ENCODE data around the gene AP3D1. TPM values are rescaled to one million over a fixed set of nuclear protein-coding genes. Genes with fewer than 3 reads are reported as not detected.

The AP3D1 gene
- total RNA-seq, 1 experiment from 2014 or later: 75.5 TPM

- Histone ChIP-seq H3K36me3 (ENCODE audit: low read depth) (no peaks in the 10 kb centered on the region), H3K9me2 (ENCODE audit: insufficient read depth) (no peaks in the 10 kb centered on the region), H3K27ac (no peak overlapping the region), H4K20me1 (ENCODE audit: insufficient read depth) (no peaks in the 10 kb centered on the region), H3K4me2 (no peak overlapping the region), H3K4me1 (replicated peaks; ENCODE audit: insufficient read depth) (no peaks in the 10 kb centered on the region), H3F3A (ENCODE audit: insufficient read depth, low read depth) (no peaks in the 10 kb centered on the region), H3K27me3 (ENCODE audit: insufficient read depth, low read depth) (no peaks in the 10 kb centered on the region), H3K79me2 (ENCODE audit: low read depth) (no peaks in the 10 kb centered on the region), H3K4me3 (no peak overlapping the region), H2AFZ (no peak overlapping the region), H3K9me3 (ENCODE audit: insufficient read depth, low read depth) (no peaks in the 10 kb centered on the region)
- DNase-seq: no peak
- POLR2A ChIA-PET (ENCODE audit: unreplicated experiment): no interaction called here
- no peak for TF ChIP-seq EZH2 (IDR thresholded peaks at IDR 0.05; ENCODE audit: low read depth)
- TF ChIP-seq, protein P1, sequence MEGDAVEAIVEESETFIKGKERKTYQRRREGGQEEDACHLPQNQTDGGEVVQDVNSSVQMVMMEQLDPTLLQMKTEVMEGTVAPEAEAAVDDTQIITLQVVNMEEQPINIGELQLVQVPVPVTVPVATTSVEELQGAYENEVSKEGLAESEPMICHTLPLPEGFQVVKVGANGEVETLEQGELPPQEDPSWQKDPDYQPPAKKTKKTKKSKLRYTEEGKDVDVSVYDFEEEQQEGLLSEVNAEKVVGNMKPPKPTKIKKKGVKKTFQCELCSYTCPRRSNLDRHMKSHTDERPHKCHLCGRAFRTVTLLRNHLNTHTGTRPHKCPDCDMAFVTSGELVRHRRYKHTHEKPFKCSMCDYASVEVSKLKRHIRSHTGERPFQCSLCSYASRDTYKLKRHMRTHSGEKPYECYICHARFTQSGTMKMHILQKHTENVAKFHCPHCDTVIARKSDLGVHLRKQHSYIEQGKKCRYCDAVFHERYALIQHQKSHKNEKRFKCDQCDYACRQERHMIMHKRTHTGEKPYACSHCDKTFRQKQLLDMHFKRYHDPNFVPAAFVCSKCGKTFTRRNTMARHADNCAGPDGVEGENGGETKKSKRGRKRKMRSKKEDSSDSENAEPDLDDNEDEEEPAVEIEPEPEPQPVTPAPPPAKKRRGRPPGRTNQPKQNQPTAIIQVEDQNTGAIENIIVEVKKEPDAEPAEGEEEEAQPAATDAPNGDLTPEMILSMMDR (conservative IDR thresholded peaks at IDR 0.05): no peak
- CTCF ChIA-PET: no interaction called here
- BruUV-seq (replicated peaks): no TSS peak
- intact Hi-C loops (cut with micrococcal nuclease; ENCODE audit: unreplicated experiment): no loop called here
These were observed 34.0 kb downstream of the AP3D1 start for GRCh38 chr19:2117215-2117960.

- Histone ChIP-seq H3K79me2 (ENCODE audit: low read depth) (no peaks in the 10 kb centered on the region), H3K36me3 (ENCODE audit: low read depth) (no peaks in the 10 kb centered on the region), H3K9me3 (ENCODE audit: insufficient read depth, low read depth) (no peaks in the 10 kb centered on the region), H3K4me1 (replicated peaks; ENCODE audit: insufficient read depth) (no peaks in the 10 kb centered on the region), H3F3A (ENCODE audit: insufficient read depth, low read depth) (no peaks in the 10 kb centered on the region), H4K20me1 (ENCODE audit: insufficient read depth) (no peaks in the 10 kb centered on the region), H3K9me2 (ENCODE audit: insufficient read depth) (no peaks in the 10 kb centered on the region), H3K4me2 (no peak overlapping the region), H3K4me3 (no peak overlapping the region), H2AFZ (no peak overlapping the region), H3K27ac (no peak overlapping the region), H3K27me3 (ENCODE audit: insufficient read depth, low read depth) (no peaks in the 10 kb centered on the region)
- ChIA-PET POLR2A (ENCODE audit: unreplicated experiment) (no interaction called here), CTCF (no interaction called here)
- TF ChIP-seq, protein P1 (conservative IDR thresholded peaks at IDR 0.05): no peak
- no peak for TF ChIP-seq EZH2 (IDR thresholded peaks at IDR 0.05; ENCODE audit: low read depth)
- DNase-seq: no peak
- intact Hi-C loops (cut with micrococcal nuclease; ENCODE audit: unreplicated experiment): no loop called here
- BruUV-seq (replicated peaks): no TSS peak
These were observed 34.9 kb downstream of the AP3D1 start for GRCh38 chr19:2116507-2116906.

- intact Hi-C loops (cut with micrococcal nuclease; ENCODE audit: unreplicated experiment): no loop called here
- Histone ChIP-seq H3K4me1 (replicated peaks; ENCODE audit: insufficient read depth) (no peaks in the 10 kb centered on the region), H4K20me1 (ENCODE audit: insufficient read depth) (no peaks in the 10 kb centered on the region), H2AFZ (no peak overlapping the region), H3F3A (ENCODE audit: insufficient read depth, low read depth) (no peaks in the 10 kb centered on the region), H3K27me3 (ENCODE audit: insufficient read depth, low read depth) (no peaks in the 10 kb centered on the region), H3K4me3 (no peak overlapping the region), H3K9me2 (ENCODE audit: insufficient read depth) (no peaks in the 10 kb centered on the region), H3K9me3 (ENCODE audit: insufficient read depth, low read depth) (no peaks in the 10 kb centered on the region), H3K27ac (no peak overlapping the region), H3K4me2 (no peak overlapping the region), H3K79me2 (ENCODE audit: low read depth) (no peaks in the 10 kb centered on the region), H3K36me3 (ENCODE audit: low read depth) (no peaks in the 10 kb centered on the region)
- ChIA-PET CTCF (no interaction called here), POLR2A (ENCODE audit: unreplicated experiment) (no interaction called here)
- no peak for DNase-seq
- no peak for TF ChIP-seq EZH2 (IDR thresholded peaks at IDR 0.05; ENCODE audit: low read depth)
- TF ChIP-seq, protein P1 (conservative IDR thresholded peaks at IDR 0.05): no peak
- BruUV-seq (replicated peaks): no TSS peak
These were observed 35.4 kb downstream of the AP3D1 start for GRCh38 chr19:2115911-2116426.

Measured in PC-9 (cell line).